ENCODE results near the gene ICOS.
"Not testable (repeated sequence)": the region's sequence is repeated elsewhere in the genome, so short reads cannot be mapped to it uniquely, and the experiment has no call there.

ICOS gene

GRCh38 chr2:203973676-203974075 lies 37.1 kb downstream of the ICOS start:
- no peak for DNase-seq (ENCODE audit: low read depth, low spot score)

GRCh38 chr2:203975912-203976311 lies 39.3 kb downstream of the ICOS start:
- DNase-seq (ENCODE audit: low read depth, low spot score): no peak

- DNase-seq (ENCODE audit: low read depth, low spot score): no peak
Measured at GRCh38 chr2:203982276-203982675, 45.7 kb downstream of the ICOS start.

DNA sequence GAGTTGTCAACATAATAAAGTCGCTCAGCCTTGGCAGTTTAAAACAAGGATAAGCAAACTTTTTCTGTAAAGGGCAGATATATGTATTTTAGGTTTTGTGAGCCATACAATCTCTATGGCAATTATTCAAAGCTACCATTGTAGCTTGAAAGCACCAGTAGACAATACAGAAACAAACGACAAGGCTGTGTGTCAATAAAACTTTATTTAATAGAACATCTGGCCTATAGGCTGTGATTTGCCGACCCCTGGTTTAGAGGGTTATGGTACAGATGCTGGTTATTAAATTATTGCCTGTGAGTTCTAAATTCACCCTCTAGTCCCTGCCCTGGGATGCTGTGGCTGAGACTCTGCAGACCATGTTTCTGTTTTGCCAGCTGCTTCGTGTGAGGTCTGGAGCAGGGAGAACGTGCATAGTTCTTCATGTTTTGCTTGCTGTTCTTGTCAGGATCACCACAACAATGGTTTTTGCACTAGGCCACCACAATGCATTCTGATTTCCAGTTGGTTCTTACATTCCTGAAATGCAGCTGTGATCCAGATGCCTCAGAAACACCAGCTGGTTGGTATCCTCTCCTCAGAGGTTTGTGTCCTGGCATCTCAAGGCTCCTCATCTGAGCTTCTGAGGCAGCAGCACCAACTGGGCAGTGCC lies 46.6 kb downstream of the ICOS start:
- no peak for DNase-seq (ENCODE audit: low read depth, low spot score)

GRCh38 chr2:203985978-203986377 lies 49.4 kb downstream of the ICOS start:
- DNase-seq (ENCODE audit: low read depth, low spot score): not testable (repeated sequence)

DNA sequence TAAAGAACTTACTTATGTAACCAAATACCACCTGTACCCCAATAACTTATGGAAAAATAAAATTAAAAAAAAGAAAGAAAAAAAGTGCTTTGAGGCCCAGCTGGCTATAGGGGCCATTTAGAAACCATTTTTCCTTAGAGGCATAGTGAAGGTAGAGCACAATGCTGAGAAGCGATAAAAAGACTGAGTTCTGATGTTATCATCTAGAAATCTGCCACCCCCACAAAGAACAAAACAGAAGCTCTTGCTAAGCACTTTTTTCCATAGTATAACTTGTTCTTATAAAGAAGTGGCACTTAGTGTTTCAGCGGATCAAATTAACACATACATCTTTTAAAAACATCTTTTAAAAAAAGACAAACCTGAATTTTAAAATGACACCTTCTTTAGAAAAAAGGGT lies 51.4 kb downstream of the ICOS start:
- no peak for DNase-seq (ENCODE audit: low read depth, low spot score)

DNA sequence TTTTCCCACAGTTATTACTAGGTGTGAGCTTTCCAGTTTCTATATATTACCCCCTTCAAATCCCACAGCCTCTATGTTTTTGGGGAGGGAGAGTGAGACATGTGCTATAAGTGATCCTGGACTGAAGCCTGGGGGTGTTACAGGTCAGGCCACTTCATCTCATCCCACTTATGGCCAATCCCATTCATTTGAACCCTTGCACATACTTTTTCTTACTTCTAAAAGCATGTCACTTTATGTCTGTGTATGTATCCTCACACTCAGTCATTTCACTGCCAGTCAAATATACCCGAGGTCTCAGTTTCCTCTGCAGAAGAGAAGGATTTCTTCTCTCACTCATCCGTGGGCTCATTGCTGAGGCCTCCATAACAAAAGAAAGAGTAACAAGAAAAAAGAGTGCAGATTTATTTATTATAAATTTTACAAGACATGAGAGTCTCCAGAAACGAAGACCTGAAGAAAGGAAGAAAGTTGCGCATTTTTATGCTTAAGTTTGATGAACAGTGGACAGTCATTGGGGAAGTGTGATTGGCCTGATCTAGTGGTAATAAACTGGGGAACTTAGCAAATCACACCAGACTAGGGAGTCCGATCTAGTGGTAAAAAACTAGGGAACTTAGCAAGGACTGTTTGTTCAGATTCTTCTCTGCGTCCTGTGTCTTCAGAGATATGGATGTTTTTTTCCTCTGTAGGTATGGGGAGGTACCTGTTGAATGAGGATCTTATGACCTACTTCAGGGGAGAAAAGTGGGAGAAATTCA lies 52.1 kb downstream of the ICOS start:
- no peak for DNase-seq (ENCODE audit: low read depth, low spot score)

DNA sequence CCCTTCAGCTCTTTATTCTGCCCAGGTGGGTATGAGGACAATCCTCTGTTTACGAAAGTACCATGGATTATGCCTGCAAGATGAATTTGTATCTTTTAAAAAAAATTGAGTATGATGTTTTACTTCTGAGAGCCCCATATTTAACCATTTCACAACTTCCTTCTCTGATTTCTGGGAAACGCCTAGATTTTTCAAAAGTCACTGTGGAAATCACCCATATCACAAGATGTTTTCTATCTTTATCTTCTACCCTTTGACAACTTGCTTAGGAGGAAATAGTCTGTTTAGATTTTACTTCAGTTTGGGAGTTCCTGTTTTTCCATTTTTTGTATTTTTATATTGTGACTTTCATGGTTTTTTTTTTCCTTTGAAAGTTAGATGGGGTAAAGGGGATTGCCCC lies 53.0 kb downstream of the ICOS start:
- no peak for DNase-seq (ENCODE audit: low read depth, low spot score)

- DNase-seq (ENCODE audit: low read depth, low spot score): no peak
Measured at GRCh38 chr2:203992509-203992908, 55.9 kb downstream of the ICOS start.

DNA sequence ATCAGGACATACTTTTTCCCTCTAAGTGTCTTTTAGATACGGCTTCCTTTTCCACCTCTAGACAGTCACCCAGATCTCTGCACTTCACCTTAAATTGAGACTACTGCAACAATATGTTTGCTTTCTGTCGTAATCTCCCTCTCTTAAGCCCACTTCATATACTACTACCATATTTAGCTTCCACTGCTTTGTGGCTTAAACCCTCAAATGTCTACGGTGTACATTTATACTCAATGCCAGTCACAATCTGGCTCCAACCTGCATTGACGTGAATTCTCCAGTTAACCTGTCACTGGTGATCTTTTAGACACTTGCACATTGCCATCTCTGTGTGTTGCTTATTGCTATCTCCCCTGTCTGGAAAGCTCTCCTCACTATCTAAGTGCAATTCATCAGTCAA lies 56.4 kb downstream of the ICOS start:
- DNase-seq (ENCODE audit: low read depth, low spot score): no peak

- DNase-seq (ENCODE audit: low read depth, low spot score): no peak
Measured at GRCh38 chr2:203993560-203993959, 57.0 kb downstream of the ICOS start.

DNA sequence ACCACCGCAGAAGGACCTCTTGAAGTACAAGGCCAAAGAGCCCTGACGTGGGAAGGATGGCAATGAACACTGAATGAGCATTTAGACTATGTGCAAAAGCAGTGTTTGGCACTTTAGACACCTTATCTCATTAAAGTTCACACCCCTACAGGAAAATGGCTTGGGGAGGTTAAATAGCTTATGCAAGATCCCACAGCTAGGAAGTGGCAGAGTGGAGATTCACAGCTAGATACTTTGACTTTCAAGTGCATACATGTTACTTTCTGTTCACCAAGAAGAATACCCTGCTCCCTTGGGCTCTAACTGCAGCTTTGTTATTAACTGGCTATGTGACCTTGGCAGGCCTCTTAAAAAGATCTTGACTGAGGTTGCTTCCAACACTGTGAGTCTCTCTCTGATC lies 58.2 kb downstream of the ICOS start:
- no peak for DNase-seq (ENCODE audit: low read depth, low spot score)

GRCh38 chr2:203996692-203997091 lies 60.1 kb downstream of the ICOS start:
- DNase-seq (ENCODE audit: low read depth, low spot score): no peak

DNA sequence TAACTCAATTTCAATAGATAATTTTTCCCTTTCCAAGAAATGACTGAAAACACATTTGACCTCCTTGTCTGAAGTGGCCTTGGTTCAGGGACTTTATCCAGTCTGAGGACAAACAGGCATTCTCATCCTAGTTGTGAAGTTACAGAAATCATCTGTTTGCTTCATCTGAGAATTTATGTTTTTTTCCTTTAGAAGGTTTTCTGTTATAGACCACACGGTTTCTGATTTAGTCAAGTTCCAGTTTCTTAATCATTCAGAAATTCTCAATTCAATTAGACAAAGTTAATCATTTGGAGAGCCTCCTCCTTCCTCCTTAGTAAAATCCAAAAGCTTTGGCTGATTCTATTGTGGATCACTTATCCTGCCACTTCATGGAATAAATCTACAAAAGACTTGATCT lies 60.9 kb downstream of the ICOS start:
- DNase-seq (ENCODE audit: low read depth, low spot score): no peak

GRCh38 chr2:203997980-203998809 lies 61.6 kb downstream of the ICOS start:
- DNase-seq (ENCODE audit: low read depth, low spot score): no peak

DNA sequence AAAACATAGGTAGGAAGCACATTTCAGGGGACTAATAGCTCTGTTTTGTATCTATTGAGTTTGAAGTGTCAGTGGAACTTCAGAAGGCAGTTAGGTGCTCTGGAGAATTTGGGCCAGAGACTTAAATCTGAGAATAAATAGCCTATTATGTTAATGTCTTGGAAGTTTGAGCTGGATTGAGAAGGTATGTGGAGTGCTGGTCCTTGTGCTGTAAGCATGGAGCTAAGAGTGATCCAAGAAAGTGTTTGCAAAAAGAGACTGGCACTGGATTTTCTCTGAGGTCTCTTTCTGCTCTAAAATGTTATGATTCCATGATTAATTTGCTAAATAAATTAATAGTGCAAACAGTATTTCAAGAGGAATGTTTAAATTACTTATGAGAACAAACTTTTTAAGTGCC lies 63.3 kb downstream of the ICOS start:
- DNase-seq (ENCODE audit: low read depth, low spot score): no peak

DNA sequence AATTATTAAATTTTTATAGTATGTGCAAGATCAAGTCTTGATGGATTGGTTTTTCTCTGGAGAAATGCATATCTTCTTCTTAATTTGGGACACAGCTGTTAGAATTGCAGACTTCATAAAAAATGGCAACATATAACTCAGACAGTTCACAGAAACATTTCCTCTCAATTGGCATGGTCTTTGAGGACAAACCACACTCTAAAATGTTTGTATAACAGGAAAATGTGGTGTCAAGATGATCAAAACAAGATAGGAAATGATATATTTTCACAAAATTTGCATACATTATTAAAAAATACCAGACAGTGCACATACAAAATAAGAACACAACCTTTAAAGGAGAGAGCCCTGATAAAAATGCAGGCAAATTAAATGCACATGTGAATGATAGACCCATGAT lies 63.9 kb downstream of the ICOS start:
- no peak for DNase-seq (ENCODE audit: low read depth, low spot score)

GRCh38 chr2:204003276-204003990 lies 66.9 kb downstream of the ICOS start:
- no peak for DNase-seq (ENCODE audit: low read depth, low spot score)

GRCh38 chr2:204004912-204005311 lies 68.3 kb downstream of the ICOS start:
- no peak for DNase-seq (ENCODE audit: low read depth, low spot score)

GRCh38 chr2:204005940-204006721 lies 69.6 kb downstream of the ICOS start:
- DNase-seq (ENCODE audit: low read depth, low spot score): no peak

GRCh38 chr2:204008352-204008751 lies 71.8 kb downstream of the ICOS start:
- DNase-seq (ENCODE audit: low read depth, low spot score): no peak
